BJ (cell line): ENCODE measurements around the gene TUBB2A. TPM values are rescaled to one million over a fixed set of nuclear protein-coding genes. Genes with fewer than 3 reads are reported as not detected.

Source experiments
- CTCF ChIA-PET: fragments of 350-600 bp; formaldehyde crosslinking; extraction: SDS; loops from one replicate; lab custom pipeline; 2021; ENCODE audit warnings: antibody characterized with exemption, inconsistent platforms; lab: Yijun Ruan, JAX
- POLR2A ChIA-PET: fragments of 300-600 bp; sonication (Branson Sonifier 250); formaldehyde crosslinking; extraction: SDS; loops from one replicate; lab custom pipeline; 2021; ENCODE audit warnings: antibody characterized with exemption; lab: Charles Lee
- DNase-seq: peaks from one replicate; pipeline ENCODE4 v3.0.0-alpha.2; 2011; ENCODE audit warnings: low read depth
- H3K27me3 ChIP-seq: 2 replicates; pipeline ENCODE4 v1.6.0; 2011; ENCODE audit warnings: low read length; ENCODE audit not compliant: control insufficient read depth, insufficient read depth
- H3K36me3 ChIP-seq: 2 replicates; pipeline ENCODE4 v1.5.1; 2011; ENCODE audit warnings: low read length; ENCODE audit not compliant: control insufficient read depth, insufficient read depth
- H3K4me3 ChIP-seq: 2 replicates; pipeline ENCODE4 v1.5.1; 2011; ENCODE audit warnings: low read depth, mild to moderate bottlenecking, control low read depth, low read length
- polyA plus RNA-seq: library from polyadenylated mRNA; depleted of rRNA; stranded (reverse); fragments of >200 nt; gene quantifications from 2 replicates; pipeline ENCODE4 v1.2.3, GENCODE V29; 2011
- TF ChIP-seq, protein P1 (sequence below): IDR thresholded peaks from 2 replicates; pipeline ENCODE4 v1.5.1; 2011; ENCODE audit warnings: low read depth, mild to moderate bottlenecking, control low read depth, inconsistent platforms, low read length, moderate library complexity; ENCODE audit not compliant: insufficient read depth

The TUBB2A gene
- polyA plus RNA-seq, 1 experiment: 184 TPM

GRCh38 chr6:3151691-3152090 is 5.7 kb downstream of the TUBB2A start:
- H3K4me3 ChIP-seq: no peak overlapping the region
- H3K36me3 ChIP-seq: peaks cover 2% of the 10 kb centered on the region; the same call in 1 of the 2 replicates
- DNase-seq: no peak
- no peaks in the 10 kb centered on the region for H3K27me3 ChIP-seq
- TF ChIP-seq, protein P1, sequence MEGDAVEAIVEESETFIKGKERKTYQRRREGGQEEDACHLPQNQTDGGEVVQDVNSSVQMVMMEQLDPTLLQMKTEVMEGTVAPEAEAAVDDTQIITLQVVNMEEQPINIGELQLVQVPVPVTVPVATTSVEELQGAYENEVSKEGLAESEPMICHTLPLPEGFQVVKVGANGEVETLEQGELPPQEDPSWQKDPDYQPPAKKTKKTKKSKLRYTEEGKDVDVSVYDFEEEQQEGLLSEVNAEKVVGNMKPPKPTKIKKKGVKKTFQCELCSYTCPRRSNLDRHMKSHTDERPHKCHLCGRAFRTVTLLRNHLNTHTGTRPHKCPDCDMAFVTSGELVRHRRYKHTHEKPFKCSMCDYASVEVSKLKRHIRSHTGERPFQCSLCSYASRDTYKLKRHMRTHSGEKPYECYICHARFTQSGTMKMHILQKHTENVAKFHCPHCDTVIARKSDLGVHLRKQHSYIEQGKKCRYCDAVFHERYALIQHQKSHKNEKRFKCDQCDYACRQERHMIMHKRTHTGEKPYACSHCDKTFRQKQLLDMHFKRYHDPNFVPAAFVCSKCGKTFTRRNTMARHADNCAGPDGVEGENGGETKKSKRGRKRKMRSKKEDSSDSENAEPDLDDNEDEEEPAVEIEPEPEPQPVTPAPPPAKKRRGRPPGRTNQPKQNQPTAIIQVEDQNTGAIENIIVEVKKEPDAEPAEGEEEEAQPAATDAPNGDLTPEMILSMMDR: no peak
- ChIA-PET POLR2A (no interaction called here), CTCF (interaction anchor here (2.4 kb wide), 1 partner anchor 100 kb away, joined by 8 read pairs; no protein-coding TSS in a partner anchor)

DNA sequence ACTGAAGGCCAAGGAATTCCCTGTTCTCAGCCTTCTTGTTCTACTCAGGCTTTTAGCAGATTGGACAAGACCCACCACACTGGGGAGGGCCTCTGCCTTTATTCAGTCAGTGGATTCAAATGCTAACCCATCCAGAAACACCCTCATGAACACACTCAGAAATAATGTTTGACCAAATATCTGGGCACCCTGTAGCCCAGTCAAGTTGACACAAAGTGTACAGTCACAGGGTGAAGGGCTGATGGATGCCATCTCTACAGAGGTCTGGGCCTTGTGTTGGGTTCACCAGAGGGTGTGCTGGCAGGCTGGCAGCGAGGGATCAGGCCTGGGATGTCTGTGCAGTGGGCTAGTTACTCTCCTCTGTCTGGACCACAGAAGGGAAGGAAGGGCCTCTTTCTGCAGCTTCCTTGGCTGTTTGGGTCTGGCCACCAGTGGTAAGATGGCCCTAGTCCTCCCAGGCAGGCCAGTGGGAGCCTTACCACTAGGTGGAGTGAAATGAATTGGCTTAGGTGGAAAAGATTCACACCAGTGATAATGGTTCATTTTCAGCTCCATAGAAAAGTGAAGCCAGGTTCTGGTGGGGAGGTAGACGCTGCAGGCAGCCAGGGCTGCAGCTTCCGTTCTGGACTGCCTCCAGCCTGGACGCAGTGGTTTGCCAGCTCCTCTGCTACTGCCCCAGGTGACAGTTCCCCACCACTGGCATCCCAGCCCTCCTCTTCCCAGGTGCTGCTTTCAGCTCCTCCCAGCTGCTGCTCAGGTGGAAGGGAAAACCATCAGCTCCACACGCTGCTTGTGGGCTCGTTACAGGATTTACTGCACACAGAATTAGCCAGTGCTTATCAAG is 9.2 kb downstream of the TUBB2A start:
- Histone ChIP-seq H3K4me3 (no peak overlapping the region), H3K36me3 (peaks cover 4% of the 10 kb centered on the region; the same call in 1 of the 2 replicates), H3K27me3 (no peaks in the 10 kb centered on the region)
- ChIA-PET POLR2A (no interaction called here), CTCF (interaction anchor here (0.5 to 1.5 kb wide), 4 partner anchors 9 to 207 kb away, joined by 3 to 4 read pairs (median 3); partner anchors contain the start of gene TUBB2A)
- TF ChIP-seq, protein P1: no peak
- no peak for DNase-seq

GRCh38 chr6:3144571-3144970 is 12.8 kb downstream of the TUBB2A start:
- POLR2A ChIA-PET: no interaction called here
- TF ChIP-seq, protein P1: no peak
- H3K36me3 ChIP-seq: peaks cover 7% of the 10 kb centered on the region; the same call in 1 of the 2 replicates
- no peak overlapping the region for H3K4me3 ChIP-seq
- no peaks in the 10 kb centered on the region for H3K27me3 ChIP-seq
- DNase-seq: no peak
- CTCF ChIA-PET: no interaction called here

GRCh38 chr6:3143158-3143557 is 14.2 kb downstream of the TUBB2A start:
- POLR2A ChIA-PET: no interaction called here
- CTCF ChIA-PET: interaction anchor here (1.0 kb wide), 1 partner anchor 108 kb away, joined by 3 read pairs; no protein-coding TSS in a partner anchor
- Histone ChIP-seq H3K36me3 (peaks cover 7% of the 10 kb centered on the region; the same call in 1 of the 2 replicates), H3K4me3 (no peak overlapping the region), H3K27me3 (no peaks in the 10 kb centered on the region)
- TF ChIP-seq, protein P1: no peak
- no peak for DNase-seq

DNA sequence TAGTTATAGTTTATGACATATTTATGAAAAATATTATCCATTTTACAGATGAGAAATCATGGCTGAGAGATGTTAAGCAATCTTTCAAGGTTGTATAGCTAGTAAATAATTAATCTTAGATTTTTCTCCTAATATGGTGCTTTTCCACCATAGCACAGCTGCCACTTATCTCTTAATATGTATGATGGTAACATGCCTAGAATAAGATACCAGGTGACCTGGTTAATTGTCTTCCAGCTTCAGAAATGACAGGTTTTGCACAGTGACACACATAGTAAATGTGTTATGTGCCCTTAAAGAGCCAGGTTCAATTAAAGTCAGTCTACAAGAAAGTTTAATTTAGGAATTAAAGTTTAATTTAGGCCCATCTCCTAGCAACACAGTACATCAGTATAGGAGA is 14.8 kb downstream of the TUBB2A start:
- ChIA-PET POLR2A (no interaction called here), CTCF (no interaction called here)

More for the DNA sequence above, 14.8 kb downstream of the TUBB2A start:
- no peak for DNase-seq
- no peak overlapping the region for H3K4me3 ChIP-seq
- H3K36me3 ChIP-seq: 0 out of 2 replicates have a peak, but pooled peaks cover 5% of the 10 kb centered on the region
- TF ChIP-seq, protein P1: no peak
- no peaks in the 10 kb centered on the region for H3K27me3 ChIP-seq
